Stomach (tissue), 9 donors: ENCODE results near the gene BAHD1. TPM values are rescaled to one million over a fixed set of nuclear protein-coding genes. Genes with fewer than 3 reads are reported as not detected.

Source experiments
- DNase-seq, 2 donors: peaks; one replicate each; pipeline versions ENCODE4 v3.0.0 to v3.0.0-alpha.2; 2013 to 2019
- H3K27ac ChIP-seq, 5 donors: fragments of 200-600 bp in 4 of 5; sonication (generic) in 4 of 5; one replicate each; pipeline ENCODE4 v1.5.1; 2013 to 2019; ENCODE audit warnings: mild to moderate bottlenecking in 1 of 5, moderate library complexity in 1 of 5
- H3K27me3 ChIP-seq, 3 donors: fragments of 200-600 bp; sonication (generic); one replicate each; pipeline ENCODE4 v1.5.1; 2017 to 2019; ENCODE audit warnings: mixed run types in 1 of 3
- H3K36me3 ChIP-seq, 4 donors: fragments of 200-600 bp; sonication (generic); 1 replicate in 3 of 4; 2 replicates in 1 of 4; pipeline ENCODE4 v1.5.1; 2016 to 2019
- H3K4me1 ChIP-seq, 4 donors: fragments of 200-600 bp; sonication (generic); one replicate each; pipeline ENCODE4 v1.5.1; 2016 to 2019
- H3K4me3 ChIP-seq, 4 donors: fragments of 200-600 bp; sonication (generic) in 3 of 4; one replicate each; pipeline ENCODE4 v1.5.1; 2016 to 2019; ENCODE audit warnings: mild to moderate bottlenecking in 1 of 4
- H3K9me3 ChIP-seq, 4 donors: fragments of 200-600 bp; sonication (generic); one replicate each; pipeline ENCODE4 v1.5.1; 2016 to 2019
- EP300 ChIP-seq: sonication (generic); formaldehyde crosslinking; IDR thresholded peaks from one replicate; pipeline ENCODE4 v1.6.1; 2017; ENCODE audit warnings: antibody characterized with exemption
- POLR2A ChIP-seq, 4 donors: fragments of 450-650 bp; IDR thresholded peaks; one replicate each; pipeline ENCODE4 v1.6.1; 2016; ENCODE audit warnings: antibody characterized with exemption in 4 of 4, control low read depth in 2 of 4, mild to moderate bottlenecking in 1 of 4, moderate library complexity in 1 of 4
- POLR2AphosphoS5 ChIP-seq, 3 donors: sonication (generic); formaldehyde crosslinking; IDR thresholded peaks; one replicate each; pipeline ENCODE4 v1.6.1; 2016; ENCODE audit warnings: antibody characterized with exemption in 3 of 3
- WGBS, 5 donors: extraction: QIAGEN DNeasy Blood & Tissue Kit in 3 of 5; methylation state at CpG; one replicate each; pipeline versions ENCODE4 v1.1.5 to v1.1.7; 2013 to 2018; 5-methylcytosine and 5-hydroxymethylcytosine counted together
- intact Hi-C: fragments of 100-400 bp; cut with DNase I; formaldehyde crosslinking; loops from one replicate; pipeline ENCODE4 v1.15.1; 2023; ENCODE audit warnings: low total_unique reads
- polyA plus RNA-seq, 3 donors: library from polyadenylated mRNA; stranded (reverse); fragments of 200-250 nt; gene quantifications; one replicate each; pipeline ENCODE4 v1.2.3, GENCODE V29; 2013
- total RNA-seq, 5 donors: library from RNA; depleted of rRNA; stranded (reverse); fragments of >200 nt; gene quantifications; one replicate each; pipeline versions ENCODE4 v1.1.0 to v1.2.3, GENCODE V29; 2014 to 2016
- TF ChIP-seq, protein P1 (sequence below), 7 experiments: fragments of 450-650 bp in 4 of 7; fragments of 200-600 bp in 3 of 7; sonication (generic) in 3 of 7; IDR thresholded peaks; one replicate each; pipeline ENCODE4 v1.5.1; 2016 to 2019; ENCODE audit warnings: antibody characterized with exemption in 7 of 7, control low read depth in 2 of 7, mild to moderate bottlenecking in 1 of 7
- donor health status: healthy with polysubstance abuse.
- donor health status: Bipolar disorder and iron deficiency.
- donor health status: healthy.

Gene BAHD1
- total and polyA plus RNA-seq, 8 donors: 5.3 to 35.9 (median 9.9) TPM

DNA sequence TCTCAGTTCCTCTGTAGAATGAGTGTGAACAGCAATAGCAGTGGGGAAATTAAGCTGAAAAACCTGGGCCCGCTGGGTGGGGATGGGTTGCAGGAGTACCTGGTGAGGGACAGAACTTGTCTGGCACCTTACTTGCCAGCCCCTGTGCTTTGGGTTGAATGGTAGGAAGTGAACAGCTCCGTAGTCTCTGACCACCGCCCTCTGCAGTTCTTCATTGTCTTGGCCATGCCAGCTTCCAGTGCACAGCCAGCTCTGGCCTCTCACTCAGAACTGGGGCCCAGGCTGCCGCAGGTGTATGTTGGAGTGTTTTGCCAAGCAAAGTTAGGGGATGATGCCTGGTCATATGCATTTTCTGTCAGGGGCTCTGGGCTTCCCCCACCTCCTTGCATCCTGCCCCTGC, 16.0 kb downstream of the BAHD1 start:
- TF ChIP-seq POLR2AphosphoS5 (IDR thresholded peaks at IDR 0.05) (no peak), POLR2A (IDR thresholded peaks at IDR 0.05) (no peak), EP300 (no peak)
- TF ChIP-seq, protein P1, sequence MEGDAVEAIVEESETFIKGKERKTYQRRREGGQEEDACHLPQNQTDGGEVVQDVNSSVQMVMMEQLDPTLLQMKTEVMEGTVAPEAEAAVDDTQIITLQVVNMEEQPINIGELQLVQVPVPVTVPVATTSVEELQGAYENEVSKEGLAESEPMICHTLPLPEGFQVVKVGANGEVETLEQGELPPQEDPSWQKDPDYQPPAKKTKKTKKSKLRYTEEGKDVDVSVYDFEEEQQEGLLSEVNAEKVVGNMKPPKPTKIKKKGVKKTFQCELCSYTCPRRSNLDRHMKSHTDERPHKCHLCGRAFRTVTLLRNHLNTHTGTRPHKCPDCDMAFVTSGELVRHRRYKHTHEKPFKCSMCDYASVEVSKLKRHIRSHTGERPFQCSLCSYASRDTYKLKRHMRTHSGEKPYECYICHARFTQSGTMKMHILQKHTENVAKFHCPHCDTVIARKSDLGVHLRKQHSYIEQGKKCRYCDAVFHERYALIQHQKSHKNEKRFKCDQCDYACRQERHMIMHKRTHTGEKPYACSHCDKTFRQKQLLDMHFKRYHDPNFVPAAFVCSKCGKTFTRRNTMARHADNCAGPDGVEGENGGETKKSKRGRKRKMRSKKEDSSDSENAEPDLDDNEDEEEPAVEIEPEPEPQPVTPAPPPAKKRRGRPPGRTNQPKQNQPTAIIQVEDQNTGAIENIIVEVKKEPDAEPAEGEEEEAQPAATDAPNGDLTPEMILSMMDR (IDR thresholded peaks at IDR 0.05): no peak
- Histone ChIP-seq H3K9me3 (no peaks in the 10 kb centered on the region), H3K4me1 (peaks cover 29 to 51% (median 49%) of the 10 kb centered on the region in 4 donors), H3K27ac (no peak overlapping the region), H3K27me3 (no peaks in the 10 kb centered on the region), H3K4me3 (no peak overlapping the region), H3K36me3 (peaks cover 18 to 36% (median 35%) of the 10 kb centered on the region in 4 donors)
- 48 to 65% (median 57%) methylated on average over 4 of the region's 4 CpGs for WGBS, 5 donors
- DNase-seq: no peak
- intact Hi-C loops: no loop called here

GRCh38 chr15:40458495-40459371, 18.0 kb downstream of the BAHD1 start:
- Histone ChIP-seq H3K27ac (no peak overlapping the region), H3K9me3 (no peaks in the 10 kb centered on the region), H3K27me3 (no peaks in the 10 kb centered on the region), H3K36me3 (peaks cover 26 to 56% (median 54%) of the 10 kb centered on the region in 4 donors), H3K4me3 (no peak overlapping the region), H3K4me1 (peaks cover 25 to 34% (median 33%) of the 10 kb centered on the region in 4 donors)
- DNase-seq: no peak
- intact Hi-C loops: no loop called here
- TF ChIP-seq EP300 (no peak), POLR2A (IDR thresholded peaks at IDR 0.05) (no peak), POLR2AphosphoS5 (IDR thresholded peaks at IDR 0.05) (no peak)
- TF ChIP-seq, protein P1 (IDR thresholded peaks at IDR 0.05): no peak
- WGBS, 5 donors: 94 to 97% (median 96%) methylated on average over 22 to 37 of the region's 37 CpGs

DNA sequence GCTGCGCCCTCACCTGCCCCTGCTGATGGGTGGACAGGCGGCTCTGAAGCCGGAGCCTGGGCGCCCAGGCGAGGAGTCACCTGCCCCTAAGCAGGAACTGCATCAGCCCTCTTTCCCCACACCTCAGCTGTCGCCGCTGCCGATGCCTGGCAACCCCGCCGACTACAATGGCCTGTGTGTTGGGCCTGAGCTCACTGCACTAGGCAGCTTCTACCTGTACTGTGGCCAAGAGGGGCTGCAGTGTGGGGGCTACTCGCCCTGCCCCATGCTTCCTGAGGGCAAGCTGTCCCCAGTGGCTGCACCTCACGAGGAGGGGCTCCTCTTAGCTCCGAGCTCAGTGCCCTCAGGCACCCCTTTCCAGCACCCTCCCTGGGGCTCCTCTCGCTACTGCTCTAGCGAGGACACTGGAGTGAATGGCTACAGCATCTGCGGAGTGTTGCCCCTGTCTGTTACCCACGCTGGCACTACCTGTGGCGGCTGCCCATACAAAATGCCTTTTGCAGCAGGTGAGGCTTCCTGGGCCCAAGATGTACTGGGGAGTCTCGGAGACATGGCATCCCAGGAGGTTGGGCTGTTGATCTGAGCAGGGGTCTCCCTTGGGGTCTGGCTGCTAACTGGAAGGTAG, 18.8 kb downstream of the BAHD1 start:
- WGBS, 5 donors: 82 to 97% (median 97%) methylated on average over 9 to 19 of the region's 19 CpGs
- H3K9me3 ChIP-seq: no peaks in the 10 kb centered on the region
- TF ChIP-seq POLR2AphosphoS5 (IDR thresholded peaks at IDR 0.05) (no peak), EP300 (no peak), POLR2A (IDR thresholded peaks at IDR 0.05) (no peak)
- TF ChIP-seq, protein P1 (IDR thresholded peaks at IDR 0.05): no peak
- no peak overlapping the region for H3K27ac ChIP-seq
- no peaks in the 10 kb centered on the region for H3K27me3 ChIP-seq
- peaks cover 22 to 26% (median 25%) of the 10 kb centered on the region in 4 donors for H3K4me1 ChIP-seq
- no peak overlapping the region for H3K4me3 ChIP-seq
- DNase-seq: no peak
- H3K36me3 ChIP-seq: peaks cover 34 to 64% (median 62%) of the 10 kb centered on the region in 4 donors
- intact Hi-C loops: no loop called here

DNA sequence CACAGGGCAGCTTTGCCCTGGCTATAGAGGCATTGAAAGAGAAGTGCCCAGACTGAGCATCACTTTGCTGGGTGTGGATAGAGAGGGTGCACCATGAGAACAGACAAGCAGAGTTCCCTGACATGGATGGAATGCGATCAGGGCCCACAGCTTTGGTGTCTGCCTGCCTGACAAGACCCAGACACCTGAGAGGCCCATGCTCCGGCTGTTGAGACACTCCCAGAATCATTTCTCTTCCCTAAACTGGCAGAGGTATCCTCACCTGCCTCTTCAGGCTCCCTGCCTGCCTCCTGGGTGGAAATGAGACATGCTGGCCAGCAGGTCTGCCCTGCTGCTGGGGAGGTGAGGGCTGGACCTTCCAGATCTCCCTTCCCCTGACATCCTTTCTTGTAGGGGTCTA, 19.7 kb downstream of the BAHD1 start:
- Histone ChIP-seq H3K27me3 (no peaks in the 10 kb centered on the region), H3K9me3 (no peaks in the 10 kb centered on the region), H3K27ac (no peak overlapping the region), H3K4me1 (peaks cover 13 to 17% (median 16%) of the 10 kb centered on the region in 4 donors), H3K4me3 (no peak overlapping the region), H3K36me3 (peaks cover 43 to 73% (median 71%) of the 10 kb centered on the region in 4 donors)
- intact Hi-C loops: no loop called here
- no peak for TF ChIP-seq POLR2AphosphoS5 (IDR thresholded peaks at IDR 0.05)
- WGBS, 5 donors: 85 to 100% (median 94%) methylated on average over 2 of the region's 2 CpGs
- DNase-seq: no peak
